Neural cell (in vitro differentiated cells): ENCODE data around the gene MERTK.

Source experiments
- CTCF ChIP-seq: fragments of 450-650 bp; IDR thresholded peaks from 2 replicates; pipeline ENCODE4 v1.5.1; 2014; ENCODE audit warnings: antibody characterized with exemption, mild to moderate bottlenecking, moderate library complexity; ENCODE audit not compliant: poor library complexity, severe bottlenecking
- EP300 ChIP-seq: fragments of 450-650 bp; conservative IDR thresholded peaks from 2 replicates; pipeline ENCODE4 v1.6.1; 2014; ENCODE audit warnings: antibody characterized with exemption, mild to moderate bottlenecking, moderate library complexity; ENCODE audit not compliant: poor library complexity, severe bottlenecking
- EZH2 ChIP-seq: fragments of 200-600, 300-800 bp; shearing (Covaris generic), sonication (generic); IDR thresholded peaks from 2 replicates; pipeline ENCODE4 v1.6.1; 2014; ENCODE audit warnings: antibody characterized with exemption, low read length, borderline replicate concordance, mild to moderate bottlenecking; ENCODE audit not compliant: insufficient read depth, poor library complexity, severe bottlenecking
- MXI1 ChIP-seq: fragments of 450-650 bp; conservative IDR thresholded peaks from 2 replicates; pipeline ENCODE4 v1.6.1; 2014; ENCODE audit warnings: antibody characterized with exemption, mild to moderate bottlenecking; ENCODE audit not compliant: poor library complexity, severe bottlenecking
- POLR2AphosphoS5 ChIP-seq: IDR thresholded peaks from 2 replicates; pipeline ENCODE4 v1.6.1; 2012
- RAD21 ChIP-seq: fragments of 450-650 bp; conservative IDR thresholded peaks from 2 replicates; pipeline ENCODE4 v1.6.1; 2014; ENCODE audit warnings: antibody characterized with exemption, mild to moderate bottlenecking, moderate library complexity
- SMC3 ChIP-seq: fragments of 450-650 bp; conservative IDR thresholded peaks from 2 replicates; pipeline ENCODE4 v1.6.1; 2014; ENCODE audit warnings: antibody characterized with exemption, mild to moderate bottlenecking, moderate library complexity; ENCODE audit not compliant: poor library complexity
- TAF1 ChIP-seq: IDR thresholded peaks from 2 replicates; pipeline ENCODE4 v1.6.1; 2012; ENCODE audit warnings: low read depth
- TF ChIP-seq, protein P1 (sequence below): IDR thresholded peaks from 2 replicates; pipeline ENCODE4 v1.6.1; 2012; ENCODE audit warnings: borderline replicate concordance

- TF ChIP-seq CTCF (no peak), MXI1 (no peak), EZH2 (no peak), TAF1 (no peak), SMC3 (no peak), POLR2AphosphoS5 (no peak), EP300 (no peak), RAD21 (no peak)
- TF ChIP-seq, protein P1, sequence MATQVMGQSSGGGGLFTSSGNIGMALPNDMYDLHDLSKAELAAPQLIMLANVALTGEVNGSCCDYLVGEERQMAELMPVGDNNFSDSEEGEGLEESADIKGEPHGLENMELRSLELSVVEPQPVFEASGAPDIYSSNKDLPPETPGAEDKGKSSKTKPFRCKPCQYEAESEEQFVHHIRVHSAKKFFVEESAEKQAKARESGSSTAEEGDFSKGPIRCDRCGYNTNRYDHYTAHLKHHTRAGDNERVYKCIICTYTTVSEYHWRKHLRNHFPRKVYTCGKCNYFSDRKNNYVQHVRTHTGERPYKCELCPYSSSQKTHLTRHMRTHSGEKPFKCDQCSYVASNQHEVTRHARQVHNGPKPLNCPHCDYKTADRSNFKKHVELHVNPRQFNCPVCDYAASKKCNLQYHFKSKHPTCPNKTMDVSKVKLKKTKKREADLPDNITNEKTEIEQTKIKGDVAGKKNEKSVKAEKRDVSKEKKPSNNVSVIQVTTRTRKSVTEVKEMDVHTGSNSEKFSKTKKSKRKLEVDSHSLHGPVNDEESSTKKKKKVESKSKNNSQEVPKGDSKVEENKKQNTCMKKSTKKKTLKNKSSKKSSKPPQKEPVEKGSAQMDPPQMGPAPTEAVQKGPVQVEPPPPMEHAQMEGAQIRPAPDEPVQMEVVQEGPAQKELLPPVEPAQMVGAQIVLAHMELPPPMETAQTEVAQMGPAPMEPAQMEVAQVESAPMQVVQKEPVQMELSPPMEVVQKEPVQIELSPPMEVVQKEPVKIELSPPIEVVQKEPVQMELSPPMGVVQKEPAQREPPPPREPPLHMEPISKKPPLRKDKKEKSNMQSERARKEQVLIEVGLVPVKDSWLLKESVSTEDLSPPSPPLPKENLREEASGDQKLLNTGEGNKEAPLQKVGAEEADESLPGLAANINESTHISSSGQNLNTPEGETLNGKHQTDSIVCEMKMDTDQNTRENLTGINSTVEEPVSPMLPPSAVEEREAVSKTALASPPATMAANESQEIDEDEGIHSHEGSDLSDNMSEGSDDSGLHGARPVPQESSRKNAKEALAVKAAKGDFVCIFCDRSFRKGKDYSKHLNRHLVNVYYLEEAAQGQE: no peak
These were observed 1.8 kb upstream of the MERTK start for GRCh38 chr2:111896576-111896975.
